Kidney (tissue), 14 donors: ENCODE measurements around the gene CENPK. TPM values are rescaled to one million over a fixed set of nuclear protein-coding genes. Genes with fewer than 3 reads are reported as not detected.

ENCODE experiments used
- DNase-seq, 5 donors: peaks; one replicate each; pipeline ENCODE4 v3.0.0-alpha.2; 2013 to 2020
- FAIRE-seq: peaks from 2 replicates; lab custom pipeline; 2012; peaks lifted over from hg19 to GRCh38; lab: Jason Lieb, UNC
- H3K27ac ChIP-seq, 2 donors: one replicate each; pipeline ENCODE4 v1.7.0; 2013; ENCODE audit warnings: low read depth in 2 of 2, low read length in 2 of 2, inconsistent platforms in 1 of 2
- H3K27me3 ChIP-seq: one replicate; pipeline ENCODE4 v1.7.1; 2013; ENCODE audit warnings: low read length, inconsistent platforms; ENCODE audit not compliant: control insufficient read depth, insufficient read depth
- H3K36me3 ChIP-seq, 3 donors: one replicate each; pipeline versions ENCODE4 v1.7.0 to v1.7.1; 2013; ENCODE audit warnings: low read length in 3 of 3, control low read depth in 1 of 3, inconsistent platforms in 1 of 3; ENCODE audit not compliant: insufficient read depth in 3 of 3, control insufficient read depth in 2 of 3
- H3K4me1 ChIP-seq, 3 donors: one replicate each; pipeline versions ENCODE4 v1.7.0 to v1.7.1; 2013; ENCODE audit warnings: low read length in 3 of 3, inconsistent platforms in 1 of 3, low read depth in 1 of 3; ENCODE audit not compliant: control insufficient read depth in 2 of 3, insufficient read depth in 2 of 3
- H3K4me3 ChIP-seq, 3 donors: one replicate each; pipeline versions ENCODE4 v1.7.0 to v1.8.1; 2013; ENCODE audit warnings: low read length in 3 of 3, control low read depth in 1 of 3, inconsistent platforms in 1 of 3
- H3K9ac ChIP-seq, 3 donors: one replicate each; pipeline versions ENCODE4 v1.7.0 to v1.7.1; 2013; ENCODE audit warnings: low read length in 3 of 3, control low read depth in 1 of 3, inconsistent platforms in 1 of 3
- H3K9me3 ChIP-seq, 3 donors: one replicate each; pipeline versions ENCODE4 v1.7.0 to v1.7.1; 2013; ENCODE audit warnings: low read length in 3 of 3, control low read depth in 1 of 3, inconsistent platforms in 1 of 3; ENCODE audit not compliant: control insufficient read depth in 2 of 3, insufficient read depth in 1 of 3
- CTCF ChIP-seq: IDR thresholded peaks from 3 replicates; pipeline ENCODE4 v1.5.1; 2012; ENCODE audit warnings: mild to moderate bottlenecking, moderate library complexity, borderline replicate concordance; ENCODE audit not compliant: insufficient read depth; ENCODE audit errors: extremely low read depth
- intact Hi-C: fragments of 100-400 bp; cut with DNase I; formaldehyde crosslinking; loops from one replicate; pipeline ENCODE4 v1.11.1; 2022
- polyA plus RNA-seq: library from polyadenylated mRNA; stranded (reverse); fragments of 350-450 nt; fragmentation: Illumina TruSeq; extraction: RNeasy Lipid Tissue Mini Kit (QIAGEN cat#74804); gene quantifications from one replicate; pipeline ENCODE4 v1.2.3, GENCODE V29; 2014; ENCODE audit warnings: low read depth, low replicate concordance; ENCODE audit not compliant: insufficient read depth
- total RNA-seq: library from RNA; stranded (reverse); fragmentation: NEBNext Ultra II Directional; extraction: Animal tissue kit (Norgen Biotek cat#: 25700); gene quantifications from one replicate; pipeline ENCODE4 v1.2.1, GENCODE V29; 2021
- donor health status: control.
- donor health status: control.
- donor health status: control.
- donor health status: control.
- donor health status: control.
- donor health status: DM: yes; HTN: yes; CAD: no.
- donor health status: Normal renal cell carcinoma (clear cell type).

Gene CENPK
- total and polyA plus RNA-seq, 2 donors from 2014 or later = 3.5 TPM; not detected in 1

DNA sequence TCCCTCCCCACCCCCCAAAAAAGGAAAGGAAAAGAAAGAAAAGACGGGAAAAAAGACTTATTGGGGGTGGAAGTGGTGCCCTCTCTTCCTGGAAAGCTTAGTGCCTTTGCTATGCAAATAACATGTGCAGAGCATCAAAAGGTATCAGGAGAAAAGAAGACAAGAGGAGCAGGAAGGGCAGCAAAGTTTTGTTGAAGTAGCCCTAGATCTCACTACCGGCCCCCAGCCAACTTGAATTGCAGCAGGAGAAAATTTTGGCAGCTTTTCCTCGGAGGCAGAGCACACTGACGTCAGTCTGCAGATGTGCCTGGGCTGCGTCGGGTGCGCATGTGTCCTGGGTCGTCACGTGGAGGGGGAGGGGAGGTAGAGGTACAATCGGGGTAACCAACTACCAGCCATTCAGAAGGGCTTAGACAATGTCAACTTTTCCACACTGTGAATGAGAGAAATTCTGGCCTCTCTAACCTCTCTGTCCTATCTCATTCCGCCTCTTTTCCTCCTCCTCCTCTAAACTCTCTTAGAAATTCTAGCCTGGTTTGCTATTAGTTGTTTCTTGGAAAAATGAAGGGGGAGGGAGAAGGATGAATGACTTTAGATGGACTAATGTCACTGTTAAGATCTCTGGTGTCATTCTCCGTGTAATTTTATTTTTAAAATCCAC, 81.2 kb downstream of the CENPK start, which contains the start of gene ADAMTS6:
Gene ADAMTS6, minus strand, starts transcription at position 286 of the 661 bp plus-strand sequence. CDS start 8,247 bp downstream, outside the sequence.
- peaks cover 3% of the 10 kb centered on the region for H3K27me3 ChIP-seq
- peak within 1 kb of the TSS; percentile 84 to 94 (median 84) for H3K4me3 ChIP-seq
- DNase-seq (peak; percentile 85 to 96 (median 92)), FAIRE-seq (no peak)
- H3K9me3 ChIP-seq = no peaks in the 10 kb centered on the region
- peaks cover 0 to 4% (median 0%) of the 10 kb centered on the region in 3 donors for H3K4me1 ChIP-seq
- intact Hi-C loops = loop anchor here (10.0 kb wide), 1 partner anchor 527 kb away; no protein-coding TSS in a partner anchor
- H3K36me3 ChIP-seq = no peaks in the 10 kb centered on the region
- H3K27ac ChIP-seq = peak within 1 kb of the TSS; percentile 58 to 68
- no peak for TF ChIP-seq CTCF
- peak within 1 kb of the TSS; percentile 64 to 90 (median 74) for H3K9ac ChIP-seq

DNA sequence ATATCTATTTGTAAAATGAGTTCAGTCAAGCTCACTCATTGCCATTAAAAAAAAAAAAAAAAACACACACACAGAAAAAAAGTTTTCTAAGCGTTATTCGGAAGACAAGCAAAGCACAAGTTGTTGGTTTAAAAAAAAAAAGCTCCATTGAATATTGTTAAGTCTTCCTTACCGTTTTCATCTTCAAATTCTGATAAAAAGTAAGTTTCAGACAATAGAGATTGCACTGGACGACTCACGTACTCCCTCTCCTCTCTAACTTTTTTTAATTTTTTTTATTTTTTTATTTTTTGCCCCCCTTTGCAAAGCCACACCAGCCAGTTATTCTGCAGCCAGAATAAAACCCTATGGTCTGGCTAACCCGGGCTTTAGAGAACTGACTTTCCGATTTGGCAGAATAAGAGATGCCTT, 81.8 kb downstream of the CENPK start:
- Histone ChIP-seq H3K4me1 (peaks cover 0 to 4% (median 0%) of the 10 kb centered on the region in 3 donors), H3K27ac (peak overlapping the region in 1 of 2 donors; percentile 63), H3K36me3 (no peaks in the 10 kb centered on the region), H3K9ac (peak overlapping the region in 2 of 3 donors; percentile 74 to 90), H3K9me3 (no peaks in the 10 kb centered on the region), H3K27me3 (peaks cover 3% of the 10 kb centered on the region), H3K4me3 (peak overlapping the region; percentile 84 to 94 (median 84))
- FAIRE-seq (no peak), DNase-seq (peak in 1 of 5 donors; percentile 30)
- intact Hi-C loops = loop anchor here (10.0 kb wide), 1 partner anchor 526 kb away; no protein-coding TSS in a partner anchor
- no peak for TF ChIP-seq CTCF

DNA sequence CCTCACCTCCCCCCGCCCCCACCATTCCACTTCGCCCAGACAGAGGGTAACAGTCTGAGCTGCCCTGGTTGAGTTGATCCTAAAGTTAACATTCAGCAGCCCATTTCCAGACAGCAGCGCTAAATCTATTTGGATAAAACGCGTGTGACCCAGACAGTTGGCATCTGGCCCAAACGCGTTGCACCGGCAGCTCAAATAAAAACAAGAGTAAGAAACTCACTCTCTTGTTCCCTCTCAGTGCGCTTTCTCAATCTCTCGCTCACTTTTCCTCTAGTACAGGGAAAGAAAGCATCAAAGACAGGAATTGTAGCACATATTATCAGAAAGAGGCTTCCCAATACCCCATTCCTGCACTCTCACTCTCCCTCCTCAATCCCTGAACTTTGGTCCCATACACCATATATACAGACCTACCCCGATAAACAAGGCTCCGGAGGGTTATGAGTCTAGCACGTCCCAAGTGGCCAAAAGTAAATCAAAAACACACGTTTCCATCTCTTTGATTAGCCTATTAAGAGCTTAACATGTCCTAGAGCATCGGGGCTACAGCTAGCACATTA, 82.6 kb downstream of the CENPK start:
- H3K4me1 ChIP-seq = peaks cover 0 to 4% (median 0%) of the 10 kb centered on the region in 3 donors
- H3K9ac ChIP-seq = peak overlapping the region in 2 of 3 donors; percentile 2 to 54
- H3K9me3 ChIP-seq = no peaks in the 10 kb centered on the region
- no peak overlapping the region for H3K27ac ChIP-seq
- DNase-seq (peak; percentile 58 to 88 (median 74)), FAIRE-seq (no peak)
- no peaks in the 10 kb centered on the region for H3K36me3 ChIP-seq
- peak overlapping the region; percentile 81 to 94 (median 84) for H3K4me3 ChIP-seq
- peaks cover 3% of the 10 kb centered on the region for H3K27me3 ChIP-seq
- intact Hi-C loops = loop anchor here (10.0 kb wide), 1 partner anchor 526 kb away; no protein-coding TSS in a partner anchor
- no peak for TF ChIP-seq CTCF
